Stimulated activated naive CD8-positive, alpha-beta T cell treated with anti-CD3 and anti-CD28 coated beads, Interleukin-15, amount 100 ng/mL, for 72 hours (primary cell): Measurements from ENCODE around the gene CEMIP.
"Not testable (repeated sequence)": the region's sequence is repeated elsewhere in the genome, so short reads cannot be mapped to it uniquely, and the experiment has no call there.

Source experiments
- ATAC-seq: fragments of 150-1000 bp; cut with Tn5 transposase; 2 replicates; pipeline ENCODE4 v1.10.0; 2021; ENCODE audit warnings: mild to moderate bottlenecking, moderate library complexity
- DNase-seq, 2 donors: peaks; one replicate each; pipeline ENCODE4 v3.0.0; 2021 to 2022
- H3K27ac Mint-ChIP-seq, 2 donors: one replicate each; pipeline ENCODE4 v1.8.0; 2022; ENCODE audit warnings: mild to moderate bottlenecking in 2 of 2, mixed read lengths in 2 of 2, moderate library complexity in 2 of 2
- H3K27me3 Mint-ChIP-seq: one replicate; pipeline ENCODE4 v1.8.0; 2022; ENCODE audit warnings: mixed read lengths
- H3K4me1 Mint-ChIP-seq: one replicate; pipeline ENCODE4 v1.8.0; 2022; ENCODE audit warnings: mild to moderate bottlenecking, mixed read lengths
- H3K4me3 Mint-ChIP-seq, 2 donors: one replicate each; pipeline ENCODE4 v1.8.0; 2022; ENCODE audit warnings: mild to moderate bottlenecking in 2 of 2, mixed read lengths in 2 of 2, moderate library complexity in 1 of 2
- H3K9me3 Mint-ChIP-seq, 2 donors: one replicate each; pipeline ENCODE4 v1.8.0; 2022; ENCODE audit warnings: mixed read lengths in 2 of 2

Gene CEMIP

GRCh38 chr15:80750575-80750974, 28.6 kb upstream of the CEMIP start:
- no peaks in the 10 kb centered on the region for H3K4me1 Mint-ChIP-seq
- no peak overlapping the region for H3K4me3 Mint-ChIP-seq
- no peak for DNase-seq
- no peaks in the 10 kb centered on the region for H3K27me3 Mint-ChIP-seq
- ATAC-seq, result no peak
- no peaks in the 10 kb centered on the region for H3K9me3 Mint-ChIP-seq
- no peak overlapping the region for H3K27ac Mint-ChIP-seq

DNA sequence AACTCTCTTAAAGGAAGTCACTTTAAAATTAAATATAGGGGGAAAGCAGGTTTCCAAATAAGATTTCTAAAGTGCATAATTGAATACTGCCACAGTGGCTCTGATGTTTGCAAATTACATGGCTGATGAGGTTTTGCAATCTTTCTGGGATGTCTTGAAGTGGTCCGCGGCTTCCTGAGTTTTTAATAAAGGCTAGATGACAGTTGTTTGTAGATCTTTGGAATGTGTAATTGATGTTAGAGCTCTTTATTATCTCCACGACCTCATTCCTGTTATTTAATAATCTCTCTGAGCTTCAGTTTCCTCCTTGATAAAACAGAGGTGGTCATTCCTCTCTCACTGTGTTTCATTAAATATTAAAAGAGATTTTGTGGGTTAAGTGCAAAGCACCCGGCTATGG, 27.0 kb upstream of the CEMIP start:
- Mint-ChIP-seq H3K4me1 (no peaks in the 10 kb centered on the region), H3K27me3 (no peaks in the 10 kb centered on the region), H3K27ac (peak overlapping the region in 1 of 2 donors; percentile 7), H3K4me3 (no peak overlapping the region), H3K9me3 (no peaks in the 10 kb centered on the region)
- no peak for ATAC-seq
- no peak for DNase-seq

- H3K9me3 Mint-ChIP-seq, result no peaks in the 10 kb centered on the region
Measured at GRCh38 chr15:80753161-80753560, 26.0 kb upstream of the CEMIP start.

GRCh38 chr15:80754014-80754413, 25.2 kb upstream of the CEMIP start:
- no peaks in the 10 kb centered on the region for H3K9me3 Mint-ChIP-seq
- H3K4me1 Mint-ChIP-seq, result no peaks in the 10 kb centered on the region
- H3K27ac Mint-ChIP-seq, result no peak overlapping the region
- no peak overlapping the region for H3K4me3 Mint-ChIP-seq
- no peaks in the 10 kb centered on the region for H3K27me3 Mint-ChIP-seq
- DNase-seq (no peak), ATAC-seq (no peak)

More at GRCh38 chr15:80753161-80753560, 26.0 kb upstream of the CEMIP start:
- Mint-ChIP-seq H3K4me1 (no peaks in the 10 kb centered on the region), H3K27ac (peak overlapping the region in 1 of 2 donors; percentile 63), H3K27me3 (no peaks in the 10 kb centered on the region), H3K4me3 (no peak overlapping the region)
- DNase-seq (no peak), ATAC-seq (no peak)

- Mint-ChIP-seq H3K9me3 (no peaks in the 10 kb centered on the region), H3K27ac (peak overlapping the region in 1 of 2 donors; percentile 5), H3K4me3 (no peak overlapping the region), H3K4me1 (no peaks in the 10 kb centered on the region), H3K27me3 (no peaks in the 10 kb centered on the region)
- ATAC-seq (no peak), DNase-seq (no peak)
Measured at GRCh38 chr15:80755885-80756284, 23.3 kb upstream of the CEMIP start.

DNA sequence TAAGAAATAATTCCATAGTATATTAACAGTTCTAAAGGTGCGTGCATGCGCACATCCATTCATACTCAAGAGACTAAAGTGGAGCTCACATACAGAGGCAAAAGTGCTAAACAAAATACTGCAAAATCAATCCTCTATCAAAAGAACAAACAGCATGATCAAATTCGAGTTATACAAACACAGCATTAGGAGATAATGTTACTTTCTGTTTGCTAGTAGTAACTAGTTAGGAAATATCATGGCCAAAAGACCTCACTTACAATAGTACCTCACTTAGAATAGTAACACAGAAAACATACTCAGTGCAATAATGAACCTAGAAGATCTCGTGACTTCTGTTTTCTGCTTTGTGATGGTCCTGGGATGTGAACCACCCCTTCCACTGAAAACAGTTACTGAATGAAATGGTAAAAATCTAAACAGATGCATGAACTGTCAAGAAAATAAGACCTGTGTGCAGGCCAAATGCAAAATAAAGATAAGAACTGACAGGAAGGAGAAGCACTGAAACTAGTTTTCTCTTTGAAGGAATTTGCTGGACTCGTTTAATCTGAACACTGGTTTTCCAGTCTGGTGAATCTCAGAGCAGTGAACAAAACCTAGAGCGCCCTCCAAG, 20.9 kb upstream of the CEMIP start:
- ATAC-seq (no peak), DNase-seq (no peak)
- Mint-ChIP-seq H3K27me3 (no peaks in the 10 kb centered on the region), H3K4me1 (no peaks in the 10 kb centered on the region), H3K27ac (no peak overlapping the region), H3K4me3 (no peak overlapping the region), H3K9me3 (no peaks in the 10 kb centered on the region)

DNA sequence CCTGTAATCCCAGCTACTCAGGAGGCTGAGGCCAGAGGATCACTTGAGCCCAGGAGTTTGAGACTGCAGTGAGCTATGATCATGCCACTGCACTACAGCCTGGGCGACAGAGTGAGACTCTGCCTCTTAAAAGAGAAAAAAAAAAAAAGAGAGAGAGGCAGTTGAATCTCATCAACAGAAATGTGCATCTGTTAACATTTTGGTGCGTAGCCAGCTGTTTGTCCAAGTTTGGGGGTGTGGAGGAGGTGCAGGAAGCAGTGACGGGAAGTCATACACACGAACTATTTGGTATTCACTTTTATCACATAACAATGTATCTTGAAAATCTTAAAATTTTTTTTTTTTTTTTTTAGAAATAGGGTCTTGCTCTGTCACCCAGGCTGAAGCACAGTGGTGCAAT, 18.2 kb upstream of the CEMIP start:
- no peaks in the 10 kb centered on the region for H3K27me3 Mint-ChIP-seq
- H3K27ac Mint-ChIP-seq, result no peak overlapping the region
- ATAC-seq (no peak), DNase-seq (no peak)
- H3K4me1 Mint-ChIP-seq, result no peaks in the 10 kb centered on the region
- H3K9me3 Mint-ChIP-seq, result no peaks in the 10 kb centered on the region
- no peak overlapping the region for H3K4me3 Mint-ChIP-seq

GRCh38 chr15:80761754-80762153, 17.4 kb upstream of the CEMIP start:
- ATAC-seq (no peak), DNase-seq (no peak)
- Mint-ChIP-seq H3K27me3 (no peaks in the 10 kb centered on the region), H3K4me3 (no peak overlapping the region), H3K4me1 (no peaks in the 10 kb centered on the region), H3K27ac (no peak overlapping the region), H3K9me3 (no peaks in the 10 kb centered on the region)

DNA sequence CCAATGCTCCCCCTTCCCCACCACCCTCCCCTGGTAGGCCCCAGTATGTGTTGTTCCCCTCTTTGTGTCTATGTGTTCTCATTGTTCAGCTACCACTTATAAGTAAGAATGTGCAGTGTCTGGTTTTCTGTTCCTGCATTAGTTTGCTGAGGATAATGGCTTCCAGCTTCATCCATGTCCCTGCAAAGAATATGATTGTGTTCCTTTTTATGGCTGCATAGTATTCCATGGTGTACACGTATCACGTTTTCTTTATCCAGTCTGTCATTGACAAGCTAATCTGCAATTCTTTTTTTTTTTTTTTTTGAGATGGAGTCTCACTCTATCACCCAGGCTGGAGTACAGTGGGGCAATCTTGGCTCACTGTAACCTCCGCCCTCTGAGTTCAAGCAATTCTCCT, 15.9 kb upstream of the CEMIP start:
- H3K27me3 Mint-ChIP-seq, DNase-seq, H3K27ac Mint-ChIP-seq, ATAC-seq, H3K9me3 Mint-ChIP-seq, H3K4me1 Mint-ChIP-seq, H3K4me3 Mint-ChIP-seq: not testable (repeated sequence)

DNA sequence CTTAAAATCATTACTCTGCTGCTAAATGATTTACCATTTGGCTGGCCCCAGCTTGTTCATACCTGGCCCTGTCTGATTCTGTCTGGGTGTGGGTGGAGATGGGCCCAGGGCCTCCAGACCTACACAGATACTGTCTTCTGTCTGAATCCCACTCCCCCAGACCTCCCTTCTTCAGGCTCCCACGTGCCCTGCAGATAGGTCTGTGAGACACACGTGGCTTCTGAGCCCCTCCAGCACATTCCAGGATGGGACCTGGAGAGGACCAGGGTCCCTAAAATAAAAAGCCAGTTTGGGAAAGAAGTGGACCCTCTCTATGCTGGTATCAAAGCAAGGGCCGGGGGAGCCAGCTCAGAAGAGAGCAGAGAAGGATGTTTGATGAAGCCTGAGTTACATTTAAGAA, 14.6 kb upstream of the CEMIP start:
- no peak overlapping the region for H3K27ac Mint-ChIP-seq
- ATAC-seq, result no peak
- no peaks in the 10 kb centered on the region for H3K9me3 Mint-ChIP-seq
- DNase-seq, result no peak
- H3K27me3 Mint-ChIP-seq, result no peaks in the 10 kb centered on the region
- peaks cover 4% of the 10 kb centered on the region for H3K4me1 Mint-ChIP-seq
- H3K4me3 Mint-ChIP-seq, result no peak overlapping the region

- H3K9me3 Mint-ChIP-seq, result no peaks in the 10 kb centered on the region
- ATAC-seq (no peak), DNase-seq (no peak)
- H3K27ac Mint-ChIP-seq, result no peak overlapping the region
- no peak overlapping the region for H3K4me3 Mint-ChIP-seq
- H3K27me3 Mint-ChIP-seq, result no peaks in the 10 kb centered on the region
- peaks cover 9% of the 10 kb centered on the region for H3K4me1 Mint-ChIP-seq
Measured at GRCh38 chr15:80766275-80766674, 12.9 kb upstream of the CEMIP start.

- Mint-ChIP-seq H3K4me1 (peaks cover 9% of the 10 kb centered on the region), H3K27me3 (peaks cover 1% of the 10 kb centered on the region), H3K9me3 (no peaks in the 10 kb centered on the region), H3K4me3 (no peak overlapping the region), H3K27ac (no peak overlapping the region)
- ATAC-seq (no peak), DNase-seq (no peak)
Measured at GRCh38 chr15:80768158-80768557, 11.0 kb upstream of the CEMIP start.

GRCh38 chr15:80769153-80769828, 9.9 kb upstream of the CEMIP start:
- Mint-ChIP-seq H3K27ac (no peak overlapping the region), H3K27me3 (peaks cover 11% of the 10 kb centered on the region), H3K4me1 (peaks cover 9% of the 10 kb centered on the region), H3K9me3 (no peaks in the 10 kb centered on the region), H3K4me3 (no peak overlapping the region)
- ATAC-seq (no peak), DNase-seq (no peak)

DNA sequence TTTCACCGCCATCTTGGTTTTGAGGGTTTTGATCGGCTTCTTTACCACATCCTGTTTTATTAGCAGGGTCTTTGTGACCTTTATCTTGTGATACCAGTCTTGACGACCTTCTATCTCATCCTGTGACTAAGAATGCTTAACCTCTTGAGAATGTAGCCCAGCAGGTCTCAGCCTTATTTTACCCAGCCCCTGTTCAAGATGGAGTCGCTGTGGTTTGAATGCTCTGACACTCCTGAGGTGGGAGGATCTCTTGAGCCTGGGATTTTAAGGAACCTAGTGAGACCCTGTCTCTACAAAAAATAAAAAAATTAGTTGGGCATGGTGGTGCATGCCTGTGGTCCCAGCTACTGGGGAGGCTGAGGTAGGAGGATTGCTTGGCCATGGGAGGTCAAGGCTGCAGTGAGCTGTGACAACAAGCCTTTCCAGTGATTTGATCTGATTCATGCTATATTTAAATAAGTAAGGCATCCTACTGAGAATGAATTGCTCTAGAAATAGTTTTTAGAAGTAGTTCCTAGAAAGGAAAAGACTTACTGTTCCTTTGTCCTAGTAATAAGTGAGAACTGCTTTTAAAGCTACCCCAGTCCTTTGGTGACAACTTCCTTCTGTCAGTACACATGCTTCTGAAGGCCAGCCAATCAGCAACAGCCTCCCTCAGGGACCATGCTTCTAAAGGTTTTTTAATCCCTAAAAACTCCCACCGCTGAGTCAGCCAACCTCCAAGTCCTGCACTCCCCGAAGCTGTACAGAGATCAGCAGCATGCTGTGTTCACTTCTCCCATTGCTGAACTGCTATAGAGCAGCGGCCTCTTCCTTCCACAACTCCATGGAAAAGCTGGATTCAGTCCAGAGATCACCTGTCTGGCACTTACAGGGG, 9.1 kb upstream of the CEMIP start:
- Mint-ChIP-seq H3K4me3 (no peak overlapping the region), H3K9me3 (no peaks in the 10 kb centered on the region), H3K27me3 (peaks cover 11% of the 10 kb centered on the region), H3K4me1 (peaks cover 9% of the 10 kb centered on the region), H3K27ac (no peak overlapping the region)
- ATAC-seq (no peak), DNase-seq (no peak)

GRCh38 chr15:80773122-80773551, 6.0 kb upstream of the CEMIP start:
- ATAC-seq, result no peak
- DNase-seq, result no peak
- no peaks in the 10 kb centered on the region for H3K9me3 Mint-ChIP-seq
- H3K27ac Mint-ChIP-seq, result no peak overlapping the region
- peaks cover 9% of the 10 kb centered on the region for H3K4me1 Mint-ChIP-seq
- peaks cover 28% of the 10 kb centered on the region for H3K27me3 Mint-ChIP-seq
- no peak overlapping the region for H3K4me3 Mint-ChIP-seq

DNA sequence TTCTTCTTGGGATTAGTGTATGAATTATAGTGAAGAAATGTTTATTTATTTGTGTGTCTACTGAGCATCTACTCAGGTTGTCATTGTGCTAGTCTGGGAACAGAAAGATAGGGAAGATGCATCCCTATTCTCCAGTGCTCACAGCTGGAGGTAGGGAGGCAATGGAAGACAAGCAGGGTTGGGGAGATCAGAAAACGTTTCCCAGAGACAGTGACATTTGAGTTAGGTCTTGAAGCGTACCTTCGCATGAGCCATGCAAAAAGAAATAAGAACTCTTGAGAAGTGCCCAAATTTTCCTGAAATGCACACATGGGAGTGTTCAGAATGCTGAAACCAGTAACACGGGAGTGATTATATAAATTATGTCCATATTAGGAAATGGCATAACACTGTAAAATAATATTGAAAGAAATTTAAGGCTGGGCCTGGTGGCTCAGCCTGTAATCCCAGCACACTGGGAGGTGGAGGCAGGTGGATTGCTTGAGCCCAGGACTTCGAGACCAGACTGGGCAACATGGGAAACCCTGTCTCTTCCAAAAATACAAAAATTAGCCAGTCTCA, 5.3 kb upstream of the CEMIP start:
- Mint-ChIP-seq H3K27me3 (peaks cover 35% of the 10 kb centered on the region), H3K4me3 (no peak overlapping the region), H3K9me3 (no peaks in the 10 kb centered on the region), H3K4me1 (peaks cover 9% of the 10 kb centered on the region), H3K27ac (peak overlapping the region in 1 of 2 donors; percentile 42)
- DNase-seq (no peak), ATAC-seq (no peak)
